Measurements from ENCODE around the gene DISC1.
A peak's percentile ranks its signal among the peaks of the same experiment; 100 is the strongest.
"Not testable (repeated sequence)": the region's sequence is repeated elsewhere in the genome, so short reads cannot be mapped to it uniquely, and the experiment has no call there.

Gene DISC1

DNA sequence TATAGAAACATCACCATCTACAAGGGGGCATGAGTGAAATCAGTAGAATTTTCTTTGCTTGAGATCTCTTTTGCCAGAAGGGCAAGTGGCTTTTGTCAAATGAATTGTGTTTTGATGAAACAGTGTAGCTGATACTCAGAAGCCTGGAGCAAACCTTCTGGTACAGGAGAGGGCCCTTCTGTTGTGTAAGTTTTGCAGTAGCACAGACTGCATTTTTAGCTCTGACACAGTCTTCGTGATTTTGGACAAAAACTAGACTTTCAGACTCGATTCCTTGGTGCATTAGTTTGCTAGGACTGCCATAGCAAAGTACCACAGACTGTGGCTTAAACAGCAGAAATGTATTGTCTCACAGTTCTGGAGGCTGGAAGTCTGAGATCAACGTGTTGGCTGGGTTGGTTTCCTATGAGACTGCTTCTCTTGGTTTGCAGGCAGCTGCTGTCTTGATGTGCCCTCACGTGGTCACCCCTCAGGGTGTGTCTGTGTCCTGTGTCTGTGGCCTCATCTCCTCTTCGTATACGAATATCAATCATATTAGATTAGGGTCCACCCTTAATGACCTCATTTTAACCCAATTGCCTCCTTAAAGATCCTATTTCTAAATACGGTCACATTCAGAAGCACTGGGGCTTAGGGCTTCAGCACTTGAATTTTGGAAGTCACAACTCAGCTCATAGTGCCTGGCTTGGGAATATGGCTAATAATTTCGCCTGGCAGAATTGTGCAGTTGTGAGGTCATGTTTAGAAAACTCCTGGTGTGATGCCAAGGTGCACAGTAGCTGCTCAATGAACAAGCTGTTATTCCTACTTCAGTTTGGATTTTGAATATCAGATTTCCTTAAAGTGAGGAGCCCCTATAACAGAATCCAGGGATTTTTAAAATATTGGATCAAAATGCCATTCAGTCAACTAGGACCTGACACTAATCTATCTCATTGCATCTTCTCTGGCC, 21.2 kb upstream of the DISC1 start:
- FAIRE-seq = no peak

DNA sequence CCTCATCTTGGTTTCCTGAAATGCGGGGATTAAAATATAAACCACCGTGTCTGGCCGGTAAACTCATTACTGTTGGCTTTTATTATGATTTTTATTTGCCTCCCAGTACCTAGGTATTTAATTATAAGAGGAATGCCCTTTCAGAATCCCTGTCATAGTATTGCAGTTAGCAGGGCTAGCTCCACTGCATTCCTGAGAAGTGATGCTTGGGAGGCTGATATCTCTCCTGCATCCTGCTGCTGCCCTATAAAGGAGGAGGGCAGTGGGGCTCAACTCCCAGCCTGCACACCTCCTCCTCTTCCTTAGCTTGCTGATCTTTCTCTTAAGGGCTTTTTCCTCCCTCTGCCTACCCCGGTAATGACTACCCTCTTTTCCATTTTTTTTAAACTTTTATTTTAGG, 19.9 kb upstream of the DISC1 start:
- FAIRE-seq = no peak
- DNase-seq (ENCODE audit: insufficient read length, low spot score) = no peak

More for the DNA sequence above, 21.2 kb upstream of the DISC1 start:
- DNase-seq (ENCODE audit: insufficient read length, low spot score) = no peak

DNA sequence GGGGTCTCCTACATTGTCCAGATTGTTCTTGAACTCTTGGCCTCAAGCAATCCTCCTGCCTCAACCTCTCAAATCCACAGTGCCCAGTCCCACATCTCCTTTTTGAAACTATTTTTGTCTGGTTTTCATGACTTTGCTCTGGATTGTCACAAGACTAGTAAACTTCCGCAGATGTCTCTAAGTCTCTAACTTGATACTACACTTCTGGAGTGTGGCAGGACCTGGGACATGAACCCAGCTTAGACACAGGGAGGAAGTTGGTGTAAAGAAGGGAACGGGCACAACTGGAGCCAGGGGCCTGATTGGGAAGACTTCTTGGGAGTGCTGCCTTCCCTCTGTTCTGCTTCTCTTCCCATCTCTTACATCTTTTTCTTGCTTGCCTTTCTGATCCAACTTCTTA, 16.2 kb upstream of the DISC1 start:
- FAIRE-seq = no peak
- DNase-seq (ENCODE audit: insufficient read length, low spot score) = no peak

DNA sequence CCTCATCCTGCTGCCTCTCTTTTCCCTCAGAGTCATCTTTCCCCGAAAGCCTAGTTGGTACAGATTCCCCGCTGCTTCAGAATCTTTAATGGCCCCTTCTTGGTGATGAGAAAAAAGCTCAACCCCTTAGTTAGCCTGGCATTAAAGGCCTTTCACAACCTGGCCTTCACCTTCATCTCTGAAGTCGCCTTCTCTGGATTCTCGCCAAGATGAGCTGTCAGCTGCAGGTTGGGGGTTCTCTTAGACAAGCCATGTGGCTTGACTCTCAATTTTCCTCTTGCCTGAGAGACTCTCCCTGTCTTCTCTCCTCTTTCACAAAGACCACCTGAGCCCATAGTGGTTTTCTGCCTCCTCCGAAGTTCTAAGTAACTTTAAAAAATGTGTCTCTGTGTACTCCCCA, 15.5 kb upstream of the DISC1 start:
- no peak for FAIRE-seq
- no peak for DNase-seq (ENCODE audit: insufficient read length, low spot score)

DNA sequence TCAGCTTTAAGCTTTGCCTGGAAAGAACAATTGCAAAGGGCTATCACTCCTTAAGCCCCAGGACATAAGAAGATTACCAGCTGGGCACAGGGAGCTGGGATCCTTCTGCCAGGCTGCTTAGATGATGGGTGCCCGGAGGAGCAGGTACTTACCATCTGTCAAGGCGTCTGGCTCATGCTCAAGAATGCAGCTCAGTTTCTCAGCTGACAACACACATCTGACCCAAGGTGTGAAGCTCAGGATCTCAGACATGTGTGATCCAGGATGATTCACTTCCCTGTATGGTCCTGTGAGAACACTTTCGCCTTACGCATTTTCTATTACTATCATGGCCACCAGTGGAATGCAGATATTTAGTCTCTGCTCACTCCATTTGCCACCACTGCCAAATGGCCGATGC, 14.7 kb upstream of the DISC1 start:
- DNase-seq (ENCODE audit: insufficient read length, low spot score) (no peak), FAIRE-seq (no peak)

DNA sequence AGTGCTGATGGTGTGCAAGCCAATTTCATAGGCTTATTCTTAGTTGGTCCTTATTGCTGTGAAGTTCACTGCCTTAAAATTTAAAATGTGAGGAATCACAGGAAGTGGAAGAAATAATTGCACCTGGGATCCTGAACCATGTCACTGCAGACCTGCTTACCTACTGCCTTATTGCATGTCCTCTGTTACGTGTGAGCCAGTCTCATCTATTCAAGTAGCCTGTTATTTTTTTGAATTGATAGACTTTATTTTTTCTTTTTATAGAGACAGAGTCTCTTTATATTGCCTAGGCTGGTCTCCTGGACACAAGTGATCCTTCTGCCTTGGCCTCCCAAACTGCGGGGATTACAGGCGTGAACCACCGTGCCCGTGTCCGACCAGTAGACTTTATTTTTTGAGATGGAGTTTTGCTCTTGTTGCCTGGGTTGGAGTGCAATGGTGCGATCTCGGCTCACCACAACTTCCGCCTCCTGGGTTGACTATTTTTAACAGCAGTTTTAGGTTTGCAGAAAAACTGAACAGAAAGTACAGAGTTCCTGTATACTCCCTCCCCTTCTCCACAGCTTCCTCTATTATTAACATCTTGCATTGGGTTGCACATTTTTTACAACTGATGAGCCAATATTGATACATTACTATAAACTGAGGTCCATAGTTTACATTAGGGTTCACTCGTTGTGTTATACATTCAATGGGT, 14.0 kb upstream of the DISC1 start:
- DNase-seq (ENCODE audit: insufficient read length, low spot score) = no peak
- no peak for FAIRE-seq

DNA sequence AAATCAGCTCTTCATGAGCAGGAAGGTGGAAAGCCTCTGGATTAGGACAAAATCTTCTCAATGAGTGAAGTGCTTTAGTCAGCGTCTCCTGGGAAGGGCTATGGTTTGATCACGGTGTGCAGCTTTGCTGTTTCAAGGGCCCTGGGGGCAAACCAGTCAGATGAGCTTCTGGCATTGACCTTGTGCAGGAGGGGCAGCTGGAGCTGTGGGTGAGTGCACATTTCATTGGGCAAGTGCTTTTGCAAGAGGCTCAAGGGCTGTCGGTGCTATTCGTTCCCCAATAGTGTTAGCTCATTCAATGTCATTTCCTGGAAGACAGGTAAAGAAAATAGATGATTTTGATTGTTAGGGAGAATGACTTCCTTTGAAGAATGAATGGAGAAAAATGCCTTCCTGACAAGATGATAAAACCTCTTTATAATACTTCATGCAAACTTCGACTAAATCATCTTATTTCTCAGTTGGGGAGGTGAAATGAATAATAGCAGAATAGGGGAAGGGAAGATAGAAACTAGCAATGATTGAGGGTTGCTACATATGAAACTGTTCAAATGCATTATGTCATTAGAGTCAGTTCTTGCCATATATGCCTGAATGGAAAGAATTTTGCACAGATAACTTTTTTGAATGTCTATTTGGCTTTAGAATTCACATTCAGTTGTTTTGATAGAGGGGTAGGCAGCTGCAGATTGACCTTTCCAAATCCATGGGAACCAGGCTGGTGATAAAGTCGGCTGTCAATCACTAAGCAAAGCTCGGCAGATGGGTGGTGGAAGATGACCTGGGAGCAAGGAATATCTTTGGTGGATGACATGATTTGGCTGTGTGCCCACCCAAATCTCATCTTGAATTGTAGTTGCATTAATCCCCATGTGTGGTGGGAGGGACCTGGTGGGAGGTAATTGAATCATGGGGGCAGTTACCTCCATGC, 12.9 kb upstream of the DISC1 start:
- FAIRE-seq (no peak), DNase-seq (ENCODE audit: insufficient read length, low spot score) (no peak)

DNA sequence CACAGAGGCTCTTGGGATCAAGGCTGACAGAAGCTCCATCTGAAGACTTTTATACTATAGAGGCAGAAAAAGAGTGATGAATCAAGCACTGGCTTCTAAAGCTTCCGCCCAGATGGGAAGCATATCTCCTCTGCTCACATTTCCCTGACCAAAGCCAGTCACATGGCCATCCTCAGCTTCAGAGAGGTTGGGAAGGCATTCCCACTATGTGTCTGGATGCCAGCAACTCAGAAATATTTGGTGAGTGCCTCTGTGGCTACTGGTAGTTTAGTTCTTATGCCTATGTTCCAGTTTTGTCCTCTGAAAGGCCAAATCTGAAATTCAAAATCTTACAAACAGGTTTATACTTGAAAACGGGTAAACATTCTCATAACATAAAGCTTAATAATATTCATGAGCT, 9.9 kb upstream of the DISC1 start:
- FAIRE-seq (no peak), DNase-seq (ENCODE audit: insufficient read length, low spot score) (no peak)

DNA sequence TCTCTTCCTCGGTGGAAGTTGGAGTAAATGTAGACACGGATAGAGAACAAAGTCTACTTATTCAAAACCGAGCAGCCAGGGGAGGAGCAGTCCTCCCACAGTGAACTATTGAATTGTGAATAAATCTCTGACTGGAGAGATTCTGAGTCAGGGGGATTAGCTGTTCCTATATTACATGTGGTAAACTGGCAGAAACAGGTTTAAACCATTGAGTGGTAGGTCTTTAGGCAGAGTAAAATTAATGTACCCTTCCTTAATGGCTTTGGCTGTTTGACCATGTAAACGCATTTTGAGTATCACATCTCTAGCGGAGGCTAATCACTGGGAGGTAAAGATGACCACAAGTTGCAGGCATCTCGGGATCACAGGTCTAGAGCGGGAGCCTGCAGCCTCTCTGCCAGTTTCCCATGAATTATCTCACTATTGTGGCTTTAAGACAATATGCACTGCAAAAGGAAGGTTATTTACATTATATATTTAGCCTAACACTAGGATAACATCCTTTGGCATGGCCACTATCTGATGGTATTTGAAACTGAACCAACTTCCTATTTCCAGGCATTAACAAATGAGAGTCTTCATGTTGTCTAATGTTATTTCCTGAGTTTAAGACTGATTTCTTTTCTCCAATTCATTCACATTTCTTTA, 7.9 kb upstream of the DISC1 start:
- DNase-seq (ENCODE audit: insufficient read length, low spot score) (no peak), FAIRE-seq (no peak)

DNA sequence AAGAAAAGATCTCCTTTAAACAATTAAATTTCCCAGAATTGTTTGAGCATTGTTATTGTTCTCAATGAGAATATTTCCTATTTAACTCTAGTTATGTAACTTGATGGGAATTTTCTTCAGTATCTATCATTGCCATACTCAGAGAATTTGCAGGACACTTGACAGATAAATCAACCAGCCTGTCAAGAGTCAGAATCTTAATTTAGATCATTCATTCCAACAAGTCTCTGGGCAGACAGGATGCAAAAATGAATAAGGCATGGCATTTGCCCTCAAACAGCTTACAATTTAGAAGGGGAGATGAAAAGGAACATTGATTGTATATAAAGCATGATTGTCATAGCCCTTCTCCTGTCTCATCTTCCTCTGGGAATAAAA, 7.3 kb upstream of the DISC1 start:
- FAIRE-seq (no peak), DNase-seq (ENCODE audit: insufficient read length, low spot score) (no peak)

DNA sequence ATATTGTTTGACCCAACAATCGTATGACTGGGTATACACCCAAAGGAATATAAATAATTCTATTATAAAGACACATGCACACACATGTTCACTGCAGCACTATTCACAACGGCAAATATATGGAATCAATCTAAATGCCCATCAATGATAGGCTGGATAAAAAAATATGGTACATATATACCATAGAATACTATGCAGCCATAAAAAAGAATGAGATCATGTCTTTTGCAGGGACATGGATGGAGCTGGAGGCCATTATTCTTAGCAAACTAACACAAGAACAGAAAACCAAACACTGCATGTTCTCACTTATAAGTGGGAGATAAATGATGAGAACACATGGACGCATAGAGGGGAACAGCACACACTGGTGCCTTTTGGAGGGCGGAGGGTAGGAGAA, 1.5 kb upstream of the DISC1 start:
- not testable (repeated sequence) for DNase-seq (ENCODE audit: insufficient read length, low spot score); FAIRE-seq

DNA sequence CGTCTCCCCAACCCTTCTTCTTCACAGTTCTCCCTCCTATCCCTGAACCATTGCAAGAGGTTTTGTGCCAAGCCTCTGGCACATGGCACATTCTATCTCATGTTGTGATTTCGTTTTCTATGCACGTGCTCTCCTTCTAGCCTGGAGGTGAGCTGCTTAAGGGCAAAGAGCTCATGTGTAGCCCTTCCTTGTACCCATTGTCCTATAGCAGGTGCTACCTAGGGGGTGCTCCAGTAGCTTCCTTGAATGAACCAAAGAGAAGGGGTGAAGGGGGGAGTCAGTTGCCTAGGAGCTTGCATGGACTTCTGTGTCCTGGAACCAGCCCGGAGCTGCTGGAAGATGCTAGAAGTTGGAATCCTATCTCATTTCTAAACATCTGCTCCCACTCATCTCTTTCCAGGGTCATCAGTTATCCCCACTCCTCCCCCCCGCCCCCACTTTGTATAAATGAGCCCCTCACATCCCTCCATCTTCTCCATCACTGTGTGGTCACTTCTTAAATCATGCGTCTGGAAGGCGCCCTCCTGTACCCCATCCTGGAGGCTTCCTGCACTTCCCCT, 535 bp upstream of the DISC1 start:
- no peak for FAIRE-seq
- DNase-seq (ENCODE audit: insufficient read length, low spot score) = no peak

DNA sequence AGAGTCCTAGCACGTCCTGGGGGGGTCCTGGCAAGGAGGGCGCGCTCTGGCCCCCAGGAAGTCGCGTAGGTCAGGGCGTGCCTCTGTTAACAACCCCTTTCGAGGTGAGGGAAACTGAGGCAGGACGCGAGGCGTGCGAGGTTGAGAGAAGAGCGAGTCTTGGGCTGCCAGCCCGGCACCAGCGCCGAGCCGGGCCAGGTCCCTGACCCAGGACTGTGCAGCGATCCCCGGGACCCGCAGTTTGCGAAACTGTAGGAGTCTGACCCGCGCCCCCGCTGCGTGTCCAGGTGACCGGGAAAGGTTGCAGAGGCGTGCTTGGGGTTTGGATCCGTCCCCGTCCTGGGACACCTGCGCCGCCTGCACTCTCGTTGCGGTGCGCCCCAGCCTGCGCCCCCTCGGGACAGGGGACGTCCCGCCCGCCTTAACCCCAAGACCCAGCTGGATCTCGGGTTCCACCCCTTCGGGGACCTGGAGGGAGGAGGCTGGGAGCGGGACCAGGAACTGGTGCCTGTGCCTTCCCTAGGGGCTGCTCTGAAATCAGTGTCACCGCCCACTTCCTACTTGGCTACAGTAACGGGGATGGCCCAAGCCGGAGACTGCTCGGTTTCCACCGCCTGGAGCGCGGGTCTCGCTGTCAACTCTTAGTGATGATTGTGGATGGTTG, 493 bp downstream of the DISC1 start:
- DNase-seq (ENCODE audit: insufficient read length, low spot score) (peak; percentile 59), FAIRE-seq (no peak)

DNA sequence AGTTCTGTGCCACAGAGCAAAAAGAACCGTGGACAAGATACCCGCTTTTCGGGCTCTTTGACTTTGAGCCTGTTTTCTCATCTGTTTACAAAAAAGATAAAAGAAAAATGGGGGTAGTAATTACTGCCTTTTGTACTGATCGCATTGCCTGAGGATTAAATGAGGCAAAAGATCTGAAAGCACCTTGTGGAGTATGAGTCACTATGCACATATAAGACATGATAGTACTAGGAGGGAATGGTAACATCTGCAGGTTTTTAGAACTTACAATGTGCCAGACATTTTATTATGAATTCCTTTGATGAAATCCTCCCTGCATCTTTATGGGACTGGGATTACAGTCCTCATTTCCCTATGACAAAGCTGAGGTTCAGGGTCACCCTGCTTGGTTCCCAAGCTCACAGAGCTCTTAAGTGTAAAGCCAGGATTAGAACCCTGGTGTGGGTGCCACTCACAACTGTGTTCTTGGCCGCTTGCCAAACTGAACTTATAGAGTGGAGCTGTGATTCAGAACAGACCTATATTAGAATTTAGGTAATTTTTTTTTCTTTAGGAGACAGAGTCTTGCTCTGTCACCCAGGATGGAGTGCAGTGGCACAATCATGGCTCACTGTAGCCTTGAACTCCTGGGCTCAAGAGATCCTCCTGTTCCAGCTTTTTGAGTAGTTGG, 1.8 kb downstream of the DISC1 start:
- FAIRE-seq (no peak), DNase-seq (ENCODE audit: insufficient read length, low spot score) (no peak)

DNA sequence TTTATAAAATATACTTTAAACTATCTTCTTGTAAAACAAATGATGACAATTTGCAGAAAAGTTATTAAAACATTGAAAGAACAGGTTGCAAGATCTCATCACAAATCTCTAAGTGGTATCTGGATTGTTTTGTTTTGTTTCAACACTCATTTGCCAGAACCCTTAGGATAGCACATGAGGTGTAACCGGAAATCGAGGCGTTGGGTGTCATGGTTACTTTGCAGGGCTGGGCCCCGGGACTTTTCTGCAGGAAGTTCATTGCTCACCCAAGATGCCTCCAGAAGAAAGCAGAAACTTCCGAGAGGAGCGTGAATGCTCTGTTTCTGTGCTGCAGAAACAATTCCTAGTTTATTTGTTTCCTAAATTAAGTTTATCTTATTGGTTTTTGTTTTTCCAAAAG, 2.5 kb downstream of the DISC1 start:
- FAIRE-seq = no peak
- no peak for DNase-seq (ENCODE audit: insufficient read length, low spot score)

DNA sequence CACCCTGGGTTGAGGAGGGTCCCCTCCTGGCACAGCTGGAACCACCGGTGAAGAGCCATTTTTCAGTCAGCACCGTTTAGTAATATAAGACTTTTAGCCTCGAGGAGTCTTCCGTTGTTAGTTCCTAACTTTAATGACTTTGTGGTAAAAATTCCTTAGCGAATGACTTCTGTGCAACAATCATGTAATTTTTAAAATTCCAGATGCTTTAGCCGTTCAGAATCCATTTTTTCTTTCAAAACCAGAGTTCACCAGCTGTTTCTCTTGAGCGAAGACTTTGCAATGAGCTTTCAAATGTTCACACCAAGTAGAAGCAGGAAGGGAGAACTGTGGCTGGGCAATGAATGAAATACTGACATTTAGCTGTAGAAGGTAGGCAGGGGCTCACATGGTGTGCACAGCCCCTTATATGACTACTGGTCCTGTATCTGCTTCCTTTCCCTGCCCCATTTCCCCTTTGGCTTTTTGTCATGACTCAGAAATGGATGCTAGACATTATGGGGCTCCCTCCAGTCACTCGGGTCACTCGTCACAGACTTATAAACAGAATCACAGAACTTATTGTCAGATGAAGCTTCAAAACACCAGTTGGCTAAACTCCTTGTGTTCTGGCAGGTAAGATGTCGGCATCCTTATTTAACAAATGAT, 4.1 kb downstream of the DISC1 start:
- FAIRE-seq = no peak
- no peak for DNase-seq (ENCODE audit: insufficient read length, low spot score)

DNA sequence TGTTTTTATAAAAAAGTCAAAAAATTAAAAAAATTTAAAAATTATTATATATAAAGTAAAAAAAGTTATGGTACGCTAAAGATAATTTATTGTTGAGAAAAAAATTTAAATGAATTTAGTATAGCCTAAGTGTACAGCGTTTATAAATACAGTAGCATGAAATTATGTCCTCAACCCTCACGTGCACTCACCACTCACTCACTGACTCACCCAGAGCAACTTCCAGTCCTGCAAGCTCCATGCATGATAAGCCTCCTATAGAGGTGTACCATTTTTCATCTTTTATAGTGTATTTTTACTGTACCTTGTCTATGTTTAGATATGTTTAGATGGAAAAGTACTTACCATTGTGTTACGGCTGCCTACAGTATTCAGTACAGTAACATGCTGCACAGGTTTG, 5.1 kb downstream of the DISC1 start:
- no peak for FAIRE-seq
- DNase-seq (ENCODE audit: insufficient read length, low spot score) = no peak

DNA sequence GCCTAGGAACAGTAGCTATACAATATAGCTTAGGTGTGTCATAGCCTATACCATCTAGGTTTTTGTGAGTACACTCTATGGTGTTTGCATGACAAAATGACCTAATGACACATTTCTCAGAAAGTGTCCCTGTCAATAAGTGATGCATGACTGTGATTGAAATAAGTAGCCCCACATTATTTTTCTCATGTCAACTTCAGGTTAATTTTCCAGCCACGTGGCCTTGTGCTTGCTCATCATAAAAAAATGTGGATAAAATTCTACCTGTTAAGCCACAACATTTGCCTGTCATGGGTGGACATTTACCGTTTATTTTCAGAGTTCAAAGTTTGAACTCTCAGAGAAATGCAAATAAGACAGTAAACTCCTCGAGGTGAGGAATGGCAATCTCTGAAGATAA, 5.5 kb downstream of the DISC1 start:
- no peak for FAIRE-seq
- no peak for DNase-seq (ENCODE audit: insufficient read length, low spot score)

All from HTR-8/SVneo (cell line).